ENCODE results near the gene PCBP3. TPM values are rescaled to one million over a fixed set of nuclear protein-coding genes. Genes with fewer than 3 reads are reported as not detected.
"Not testable (repeated sequence)": the region's sequence is repeated elsewhere in the genome, so short reads cannot be mapped to it uniquely, and the experiment has no call there.

PCBP3 gene
- total and polyA plus RNA-seq, 4 donors = 0.36 to 1.6 (median 0.42) TPM

DNA sequence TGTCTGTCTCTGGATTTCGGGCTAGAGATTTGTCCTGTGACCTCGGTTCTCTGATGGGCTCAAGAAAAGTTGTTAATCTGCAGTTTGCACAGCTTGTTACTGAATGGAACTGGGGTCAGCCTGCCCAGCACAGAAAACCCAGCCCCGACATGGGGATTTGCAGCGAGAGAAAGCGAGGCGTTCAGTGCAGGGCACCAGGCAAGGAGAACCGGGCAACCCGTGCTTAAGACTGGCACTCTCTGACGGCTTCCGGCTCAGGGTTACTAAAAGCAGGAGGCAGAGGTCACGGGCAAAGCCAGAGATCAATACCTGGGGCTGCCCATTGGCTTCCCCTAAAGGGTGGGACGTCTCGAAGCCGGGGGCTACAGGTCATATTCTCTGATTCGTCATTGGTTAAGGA, 308.2 kb downstream of the PCBP3 start:
- no peak for DNase-seq (ENCODE audit: low spot score)
- TF ChIP-seq RXRA (IDR thresholded peaks at IDR 0.05) (no peak), EGR1 (IDR thresholded peaks at IDR 0.05; ENCODE audit: low read depth in 2 of 2) (no peak), CTCF (IDR thresholded peaks at IDR 0.05; ENCODE audit: low read depth, low read length, missing input control) (no peak), ZBTB33 (IDR thresholded peaks at IDR 0.05) (no peak), RAD21 (IDR thresholded peaks at IDR 0.05) (no peak), SP1 (IDR thresholded peaks at IDR 0.05) (no peak), TAF1 (conservative IDR thresholded peaks at IDR 0.05) (no peak), NR2F2 (IDR thresholded peaks at IDR 0.05) (no peak), GABPA (IDR thresholded peaks at IDR 0.05 in 1 of 2, conservative IDR thresholded peaks at IDR 0.05 in 1 of 2) (no peak)
- 66% methylated on average over 15 of the region's 15 CpGs for WGBS
- no peaks in the 10 kb centered on the region for H3K36me3 ChIP-seq (ENCODE audit: control insufficient read depth in 4 of 4, insufficient read depth in 3 of 4, low read depth in 1 of 4, low read length in 3 of 4)
- no peak overlapping the region for H3K9ac ChIP-seq (ENCODE audit: low read depth in 1 of 2, low read length in 2 of 2)
- peaks cover 0 to 3% (median 2%) of the 10 kb centered on the region in 4 donors for H3K27me3 ChIP-seq (ENCODE audit: control insufficient read depth in 4 of 4, insufficient read depth in 4 of 4, low read length in 3 of 4)
- H3K4me1 ChIP-seq (ENCODE audit: control insufficient read depth in 4 of 4, insufficient read depth in 4 of 4, low read length in 3 of 4) = no peaks in the 10 kb centered on the region
- H3K9me3 ChIP-seq (ENCODE audit: control insufficient read depth in 4 of 4, low read length in 3 of 4) = no peaks in the 10 kb centered on the region
- H3K4me3 ChIP-seq (ENCODE audit: low read depth in 1 of 3, low read length in 3 of 3) = no peak overlapping the region
- H3K27ac ChIP-seq (ENCODE audit: low read depth in 1 of 2, low read length in 2 of 2) = no peak overlapping the region

DNA sequence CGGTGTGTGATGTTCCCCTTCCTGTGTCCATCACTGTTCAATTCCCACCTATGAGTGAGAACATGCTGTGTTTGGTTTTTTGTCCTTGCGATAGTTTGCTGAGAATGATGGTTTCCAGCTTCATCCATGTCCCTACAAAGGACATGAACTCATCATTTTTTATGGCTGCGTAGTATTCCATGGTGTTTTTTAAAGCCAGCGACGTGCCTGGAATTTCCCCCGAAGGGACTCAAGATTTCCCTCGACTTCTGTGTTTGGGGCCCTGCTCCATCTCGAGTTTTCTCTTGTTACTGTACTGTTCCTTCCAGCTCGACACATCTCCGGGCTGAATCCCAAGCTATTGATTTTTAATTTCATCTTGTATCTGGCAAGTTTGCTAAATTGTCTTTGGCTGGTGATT, 309.0 kb downstream of the PCBP3 start:
- H3K4me1 ChIP-seq (ENCODE audit: control insufficient read depth in 4 of 4, insufficient read depth in 4 of 4, low read length in 3 of 4); H3K27ac ChIP-seq (ENCODE audit: low read depth in 1 of 2, low read length in 2 of 2); DNase-seq (ENCODE audit: low spot score); H3K36me3 ChIP-seq (ENCODE audit: control insufficient read depth in 4 of 4, insufficient read depth in 3 of 4, low read depth in 1 of 4, low read length in 3 of 4); H3K9me3 ChIP-seq (ENCODE audit: control insufficient read depth in 4 of 4, low read length in 3 of 4); H3K27me3 ChIP-seq (ENCODE audit: control insufficient read depth in 4 of 4, insufficient read depth in 4 of 4, low read length in 3 of 4); H3K4me3 ChIP-seq (ENCODE audit: low read depth in 1 of 3, low read length in 3 of 3); H3K9ac ChIP-seq (ENCODE audit: low read depth in 1 of 2, low read length in 2 of 2): not testable (repeated sequence)
- WGBS = 88% methylated on average over 10 of the region's 10 CpGs

GRCh38 chr21:45952974-45953373, 309.4 kb downstream of the PCBP3 start:
- Histone ChIP-seq H3K4me1 (ENCODE audit: control insufficient read depth in 4 of 4, insufficient read depth in 4 of 4, low read length in 3 of 4) (no peaks in the 10 kb centered on the region), H3K36me3 (ENCODE audit: control insufficient read depth in 4 of 4, insufficient read depth in 3 of 4, low read depth in 1 of 4, low read length in 3 of 4) (no peaks in the 10 kb centered on the region), H3K9me3 (ENCODE audit: control insufficient read depth in 4 of 4, low read length in 3 of 4) (no peaks in the 10 kb centered on the region), H3K9ac (ENCODE audit: low read depth in 1 of 2, low read length in 2 of 2) (no peak overlapping the region), H3K4me3 (ENCODE audit: low read depth in 1 of 3, low read length in 3 of 3) (no peak overlapping the region), H3K27me3 (ENCODE audit: control insufficient read depth in 4 of 4, insufficient read depth in 4 of 4, low read length in 3 of 4) (peaks cover 0 to 3% (median 2%) of the 10 kb centered on the region in 4 donors), H3K27ac (ENCODE audit: low read depth in 1 of 2, low read length in 2 of 2) (no peak overlapping the region)
- no peak for TF ChIP-seq HNF4A (conservative IDR thresholded peaks at IDR 0.05)
- TF ChIP-seq YY1 (IDR thresholded peaks at IDR 0.05) = no peak
- no peak for TF ChIP-seq TAF1 (conservative IDR thresholded peaks at IDR 0.05)
- no peak for TF ChIP-seq GABPA (IDR thresholded peaks at IDR 0.05 in 1 of 2, conservative IDR thresholded peaks at IDR 0.05 in 1 of 2)
- TF ChIP-seq ATF3 (IDR thresholded peaks at IDR 0.05) = no peak
- no peak for TF ChIP-seq CTCF (IDR thresholded peaks at IDR 0.05; ENCODE audit: low read depth, low read length, missing input control)
- TF ChIP-seq RXRA (IDR thresholded peaks at IDR 0.05) = no peak
- TF ChIP-seq, protein P1, sequence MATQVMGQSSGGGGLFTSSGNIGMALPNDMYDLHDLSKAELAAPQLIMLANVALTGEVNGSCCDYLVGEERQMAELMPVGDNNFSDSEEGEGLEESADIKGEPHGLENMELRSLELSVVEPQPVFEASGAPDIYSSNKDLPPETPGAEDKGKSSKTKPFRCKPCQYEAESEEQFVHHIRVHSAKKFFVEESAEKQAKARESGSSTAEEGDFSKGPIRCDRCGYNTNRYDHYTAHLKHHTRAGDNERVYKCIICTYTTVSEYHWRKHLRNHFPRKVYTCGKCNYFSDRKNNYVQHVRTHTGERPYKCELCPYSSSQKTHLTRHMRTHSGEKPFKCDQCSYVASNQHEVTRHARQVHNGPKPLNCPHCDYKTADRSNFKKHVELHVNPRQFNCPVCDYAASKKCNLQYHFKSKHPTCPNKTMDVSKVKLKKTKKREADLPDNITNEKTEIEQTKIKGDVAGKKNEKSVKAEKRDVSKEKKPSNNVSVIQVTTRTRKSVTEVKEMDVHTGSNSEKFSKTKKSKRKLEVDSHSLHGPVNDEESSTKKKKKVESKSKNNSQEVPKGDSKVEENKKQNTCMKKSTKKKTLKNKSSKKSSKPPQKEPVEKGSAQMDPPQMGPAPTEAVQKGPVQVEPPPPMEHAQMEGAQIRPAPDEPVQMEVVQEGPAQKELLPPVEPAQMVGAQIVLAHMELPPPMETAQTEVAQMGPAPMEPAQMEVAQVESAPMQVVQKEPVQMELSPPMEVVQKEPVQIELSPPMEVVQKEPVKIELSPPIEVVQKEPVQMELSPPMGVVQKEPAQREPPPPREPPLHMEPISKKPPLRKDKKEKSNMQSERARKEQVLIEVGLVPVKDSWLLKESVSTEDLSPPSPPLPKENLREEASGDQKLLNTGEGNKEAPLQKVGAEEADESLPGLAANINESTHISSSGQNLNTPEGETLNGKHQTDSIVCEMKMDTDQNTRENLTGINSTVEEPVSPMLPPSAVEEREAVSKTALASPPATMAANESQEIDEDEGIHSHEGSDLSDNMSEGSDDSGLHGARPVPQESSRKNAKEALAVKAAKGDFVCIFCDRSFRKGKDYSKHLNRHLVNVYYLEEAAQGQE (IDR thresholded peaks at IDR 0.05) = no peak
- no peak for TF ChIP-seq SP1 (IDR thresholded peaks at IDR 0.05)
- WGBS = 69% methylated on average over 11 of the region's 11 CpGs
- no peak for DNase-seq (ENCODE audit: low spot score)
